ENCODE measurements around the gene RSL24D1.

DNA sequence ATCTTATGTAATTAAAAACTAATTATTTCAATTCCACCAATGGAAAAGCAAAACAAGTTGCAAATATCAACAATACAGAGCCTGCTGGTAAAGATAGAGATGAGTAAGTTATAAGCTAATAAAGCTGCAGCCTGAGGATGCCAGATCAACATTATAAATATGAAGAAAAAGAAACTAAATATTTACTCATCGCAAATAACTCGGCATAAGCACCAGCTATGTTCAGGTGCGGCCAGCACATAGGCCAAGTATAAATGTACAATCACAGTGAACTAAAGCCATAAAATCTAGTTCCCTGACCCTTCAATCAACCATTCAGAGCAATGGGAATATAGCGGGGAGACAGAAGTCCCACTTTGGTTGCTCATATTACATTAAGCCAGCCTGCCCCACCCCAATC is 7.7 kb upstream of the RSL24D1 start:
- TF ChIP-seq YY1 (IDR thresholded peaks at IDR 0.05; ENCODE audit: insufficient read depth, insufficient read length) = no peak
- no peak for TF ChIP-seq ZNF274 (IDR thresholded peaks at IDR 0.05; ENCODE audit: low read depth, low read length)
- TF ChIP-seq SUZ12 (IDR thresholded peaks at IDR 0.05; ENCODE audit: extremely low read depth, insufficient read depth, insufficient read length) = no peak

Measured in NT2/D1 (cell line).